HG03565 (cell line): ENCODE data around the gene CLEC11A.
"Not testable (repeated sequence)": the region's sequence is repeated elsewhere in the genome, so short reads cannot be mapped to it uniquely, and the experiment has no call there.

Source experiments
- ATAC-seq: cut with Tn5 transposase; IDR thresholded peaks from one replicate; pipeline ENCODE4 v1.9.1; 2021; ENCODE audit warnings: mild to moderate bottlenecking, moderate library complexity; ENCODE audit not compliant: unreplicated experiment

CLEC11A gene

DNA sequence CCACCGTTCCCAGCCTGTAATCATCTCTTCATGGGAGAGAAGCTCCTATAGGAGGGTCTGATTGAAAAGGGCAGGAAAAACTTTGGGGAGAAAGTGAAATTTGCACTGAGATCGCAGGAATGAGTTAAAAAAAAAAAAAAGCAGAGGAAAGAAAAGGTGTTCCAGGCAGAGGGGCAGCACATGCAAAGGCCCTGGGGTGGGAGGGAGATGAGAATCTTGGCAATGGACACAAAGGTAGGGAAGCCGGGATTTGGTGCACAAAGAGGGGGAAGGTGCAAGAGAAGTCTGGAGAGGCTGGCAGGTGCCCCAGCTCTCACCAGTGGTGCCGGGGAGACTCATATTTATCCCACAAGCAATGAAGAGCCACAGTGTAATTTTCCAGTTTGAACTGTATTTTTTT lies 30.7 kb downstream of the CLEC11A start:
- ATAC-seq: no peak

DNA sequence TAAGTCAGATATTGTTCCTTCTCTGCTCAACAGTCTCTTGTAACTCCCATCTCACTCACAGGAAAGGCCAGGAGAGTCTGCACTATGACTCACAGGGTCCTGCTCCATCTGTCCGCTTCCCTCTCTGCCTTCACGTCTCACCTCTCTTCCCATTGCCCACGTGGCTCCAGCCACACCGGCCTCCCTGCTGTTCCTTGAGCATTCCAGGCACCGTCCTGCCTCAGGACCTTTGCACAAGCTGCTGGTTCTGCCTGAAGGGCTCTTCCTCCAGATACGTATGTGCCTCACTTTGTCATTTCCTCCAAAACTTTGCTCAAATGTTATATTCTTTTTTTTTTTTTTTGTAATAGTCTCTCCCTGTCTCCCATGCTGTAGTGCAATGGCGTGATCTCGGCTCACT lies 33.1 kb downstream of the CLEC11A start:
- not testable (repeated sequence) for ATAC-seq

DNA sequence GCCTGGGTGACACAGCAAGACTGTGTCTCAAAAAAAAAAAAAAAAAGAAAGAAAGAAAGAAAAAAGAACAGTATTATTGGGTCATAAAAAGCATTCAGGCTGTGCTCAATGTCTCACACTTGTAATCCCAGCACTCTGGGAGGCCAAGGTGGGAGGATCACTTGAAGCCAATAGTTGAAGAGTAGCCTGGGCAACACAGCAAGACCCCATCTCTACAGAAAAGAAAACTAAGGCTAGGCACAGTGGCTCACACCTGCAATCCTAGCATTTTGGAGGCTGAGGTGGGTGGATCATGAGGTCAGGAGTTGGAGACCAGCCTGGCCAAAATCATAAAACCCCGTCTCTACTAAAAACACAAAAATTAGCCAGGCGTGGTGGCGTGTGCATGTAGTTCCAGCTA lies 34.5 kb downstream of the CLEC11A start:
- not testable (repeated sequence) for ATAC-seq

DNA sequence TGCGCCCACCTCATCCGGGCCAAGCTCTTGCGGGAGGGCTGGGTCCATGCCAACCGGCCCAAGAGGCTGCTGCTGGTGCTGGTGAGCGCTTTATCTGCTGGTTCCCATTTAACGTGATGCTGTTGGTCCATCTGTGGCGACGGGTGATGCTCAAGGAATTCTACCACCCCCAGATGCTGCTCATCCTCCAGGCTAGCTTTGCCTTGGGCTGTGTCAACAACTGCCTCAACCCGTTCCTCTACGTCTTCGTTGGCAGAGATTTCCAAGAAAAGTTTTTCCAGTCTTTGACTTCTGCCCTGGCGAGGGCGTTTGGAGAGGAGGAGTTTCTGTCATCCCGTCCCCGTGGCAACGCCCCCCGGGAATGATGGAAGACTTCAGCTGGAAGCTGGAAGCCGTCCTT lies 35.9 kb downstream of the CLEC11A start:
- not testable (repeated sequence) for ATAC-seq

- ATAC-seq: no peak
Observed at GRCh38 chr19:50759886-50760285, 36.7 kb downstream of the CLEC11A start.

GRCh38 chr19:50761501-50761900 lies 38.3 kb downstream of the CLEC11A start:
- ATAC-seq: not testable (repeated sequence)

DNA sequence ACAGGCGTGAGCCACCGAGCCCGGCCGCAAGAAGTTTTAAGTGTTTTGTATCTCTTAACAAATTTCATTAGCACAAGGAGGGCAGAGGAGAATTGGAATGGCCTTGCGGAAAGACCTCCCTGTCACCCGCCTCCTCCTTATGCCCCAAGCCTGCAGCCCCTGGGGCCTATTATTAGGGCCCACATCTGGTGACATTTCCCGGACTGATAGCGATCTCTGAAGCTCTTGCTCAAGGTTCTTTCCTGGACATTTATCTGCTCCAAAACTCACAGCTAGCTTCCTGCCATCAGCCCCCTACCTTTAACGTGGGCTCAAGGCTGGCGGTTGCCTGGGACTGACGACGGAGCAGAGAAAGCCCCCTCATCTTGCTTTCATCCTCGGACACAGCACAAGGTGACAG lies 40.4 kb downstream of the CLEC11A start:
- ATAC-seq: not testable (repeated sequence)

DNA sequence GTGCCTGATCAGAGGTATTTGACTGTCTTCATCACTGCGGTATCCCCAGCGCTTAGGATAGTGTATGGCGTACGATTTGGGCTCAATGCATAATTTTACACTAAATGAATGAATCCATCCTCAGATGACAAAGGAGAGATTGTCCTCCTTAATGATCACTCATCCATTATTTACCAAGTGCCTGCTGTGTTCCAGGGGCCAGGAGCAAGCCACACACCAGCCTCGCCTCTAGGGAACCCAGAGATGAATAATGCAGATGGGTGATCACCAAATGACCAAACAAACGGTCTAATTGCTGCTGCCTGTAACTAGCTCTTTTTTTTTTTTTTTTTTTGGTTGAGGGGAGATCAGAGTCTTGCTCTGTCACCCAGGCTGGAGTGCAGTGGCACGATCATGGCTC lies 41.2 kb downstream of the CLEC11A start:
- ATAC-seq: no peak

- not testable (repeated sequence) for ATAC-seq
Observed at GRCh38 chr19:50766746-50767145, 43.6 kb downstream of the CLEC11A start.

- ATAC-seq: not testable (repeated sequence)
Observed at GRCh38 chr19:50767263-50767662, 44.1 kb downstream of the CLEC11A start.

DNA sequence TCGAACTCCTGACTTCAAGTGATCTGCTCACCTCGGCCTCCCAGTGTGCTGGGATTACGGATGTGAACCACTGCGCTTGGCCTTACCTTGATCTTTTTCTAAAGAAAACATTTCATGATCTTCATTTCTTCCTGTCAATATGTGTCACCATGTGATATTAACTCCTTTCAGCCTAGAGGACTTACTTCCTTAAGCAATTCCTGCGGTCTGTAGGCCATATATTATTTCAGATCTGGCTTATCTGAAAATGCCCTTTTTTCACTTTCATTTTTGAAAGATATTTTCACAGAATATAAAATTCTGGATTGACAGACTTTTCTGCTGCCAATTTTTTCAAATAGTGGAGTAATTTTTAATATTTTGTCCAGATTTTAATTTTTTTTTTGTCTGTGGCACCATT lies 45.1 kb downstream of the CLEC11A start:
- no peak for ATAC-seq

DNA sequence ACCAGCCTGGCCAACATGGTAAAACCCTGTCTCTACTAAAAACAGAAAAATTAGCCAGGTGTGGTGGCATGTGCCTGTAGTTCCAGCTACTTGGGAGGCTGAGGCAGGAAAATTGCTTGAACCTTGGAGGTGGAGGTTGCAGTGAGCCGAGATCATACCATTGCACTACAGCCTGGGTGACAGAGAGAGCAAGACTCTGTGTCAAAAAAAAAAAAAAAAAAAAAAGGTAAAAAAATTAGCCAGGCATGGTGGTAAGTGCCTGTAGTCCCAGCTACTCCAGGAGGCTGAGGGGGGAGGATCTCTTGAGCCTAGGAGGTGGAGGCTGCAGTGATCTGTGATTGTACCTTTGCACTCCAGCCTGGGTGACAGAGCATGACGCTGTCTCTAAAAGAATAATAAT lies 47.0 kb downstream of the CLEC11A start, which contains the start of gene GPR32:
GPR32 (plus strand) TSS at position 301 of the 400 bp plus-strand sequence. CDS start 137 bp downstream, outside the sequence.
- ATAC-seq: not testable (repeated sequence)

- ATAC-seq: no peak
Observed at GRCh38 chr19:50770888-50771287, 47.7 kb downstream of the CLEC11A start.

- ATAC-seq: no peak
Observed at GRCh38 chr19:50772476-50772875, 49.3 kb downstream of the CLEC11A start.

GRCh38 chr19:50772912-50773311 lies 49.7 kb downstream of the CLEC11A start:
- not testable (repeated sequence) for ATAC-seq

GRCh38 chr19:50773454-50773853 lies 50.3 kb downstream of the CLEC11A start:
- ATAC-seq: not testable (repeated sequence)
